K562 (cell line): ENCODE measurements around the gene CLDN34. TPM values are rescaled to one million over a fixed set of nuclear protein-coding genes. Genes with fewer than 3 reads are reported as not detected.

Experiments used
- ATAC-seq: fragments of 200-7000 bp; cut with Tn5 transposase; 3 replicates; pipeline ENCODE4 v1.9.1; 2020; ENCODE audit warnings: moderate library complexity
- BruUV-seq: library from RNA; stranded (reverse); fragments of 400-500 nt; replicated peaks from 2 replicates; lab custom pipeline; 2021; lab: Mats Ljungman, UMichigan
- CTCF ChIA-PET: fragments of 300-600 bp; formaldehyde crosslinking; extraction: SDS; loops from one replicate; lab custom pipeline; 2021; ENCODE audit warnings: low intra/inter-chr PET ratio; lab: Yijun Ruan, JAX
- POLR2A ChIA-PET: fragments of 300-600, 350-650 bp; sonication (Branson Sonifier 250); formaldehyde crosslinking; extraction: SDS; loops from one replicate; lab custom pipeline; 2021; ENCODE audit warnings: antibody characterized with exemption, inconsistent platforms; lab: Yijun Ruan, JAX
- DNase-seq, 4 experiments: peaks; one replicate each; pipeline versions ENCODE4 v3.0.0 to v3.0.0-alpha.2; 2011 to 2018; ENCODE audit warnings: low spot score in 3 of 4, mixed read lengths in 3 of 4; ENCODE audit errors: extremely low read depth in 1 of 4
- FAIRE-seq: peaks from 2 replicates; lab custom pipeline; 2011; peaks lifted over from hg19 to GRCh38; lab: Jason Lieb, UNC
- H2AFZ ChIP-seq: 2 replicates; pipeline ENCODE4 v1.6.0; 2011; ENCODE audit warnings: low read depth, low read length, control low read depth, inconsistent platforms
- H3K27ac ChIP-seq: fragments of 200-600 bp; 3 replicates; pipeline ENCODE4 v1.8.0; 2011; ENCODE audit warnings: low read depth, mild to moderate bottlenecking, control low read depth, inconsistent platforms, low read length, moderate library complexity, mixed read lengths; ENCODE audit errors: extremely low read depth
- H3K27me3 ChIP-seq, 2 experiments: fragments of 300-600 bp in 1 of 2; 2 replicates in 1 of 2; 3 replicates in 1 of 2; pipeline versions ENCODE4 v1.6.0 to v1.8.0; 2011; ENCODE audit warnings: inconsistent platforms in 2 of 2, low read length in 2 of 2, mild to moderate bottlenecking in 1 of 2, mixed read lengths in 1 of 2, moderate library complexity in 1 of 2; ENCODE audit not compliant: control insufficient read depth in 2 of 2, insufficient read depth in 2 of 2
- H3K36me3 ChIP-seq: fragments of 300-600 bp; 3 replicates; pipeline ENCODE4 v1.8.0; 2011; ENCODE audit warnings: mild to moderate bottlenecking, low read length, inconsistent platforms; ENCODE audit not compliant: control insufficient read depth, insufficient read depth
- H3K4me1 ChIP-seq, 2 experiments: fragments of 200-600 bp in 1 of 2; replicated peaks in 1 of 2; 2 replicates in 1 of 2; 3 replicates in 1 of 2; pipeline versions ENCODE4 v1.5.1 to v1.8.0; 2011; ENCODE audit warnings: inconsistent platforms in 2 of 2, low read length in 2 of 2, mild to moderate bottlenecking in 1 of 2, mixed read lengths in 1 of 2, moderate library complexity in 1 of 2; ENCODE audit not compliant: control insufficient read depth in 2 of 2, insufficient read depth in 2 of 2
- H3K4me2 ChIP-seq: 2 replicates; pipeline ENCODE4 v1.6.1; 2011; ENCODE audit warnings: low read length, control low read depth, inconsistent platforms, mixed read lengths; ENCODE audit not compliant: insufficient read depth
- H3K4me3 ChIP-seq: fragments of 200-600 bp; sonication (generic), shearing (Covaris generic); 2 replicates; pipeline ENCODE4 v1.5.1; 2016; ENCODE audit warnings: control low read depth, inconsistent platforms
- H3K79me2 ChIP-seq: fragments of 200-600 bp; 3 replicates; pipeline ENCODE4 v1.8.0; 2011; ENCODE audit warnings: low read length, inconsistent platforms; ENCODE audit not compliant: control insufficient read depth, insufficient read depth
- H3K9ac ChIP-seq, 2 experiments: 2 replicates each; pipeline versions ENCODE4 v1.6.0 to v1.6.1; 2011; ENCODE audit warnings: low read depth in 2 of 2, low read length in 2 of 2, control low read depth in 1 of 2, inconsistent platforms in 1 of 2, mild to moderate bottlenecking in 1 of 2, mixed read lengths in 1 of 2; ENCODE audit not compliant: insufficient read depth in 1 of 2
- H3K9me1 ChIP-seq: one replicate; pipeline ENCODE4 v1.6.0; 2011; ENCODE audit warnings: inconsistent platforms, mild to moderate bottlenecking, low read length, moderate library complexity; ENCODE audit not compliant: control insufficient read depth, insufficient read depth
- H3K9me3 ChIP-seq: replicated peaks from 2 replicates; pipeline ENCODE4 v1.5.1; 2011; ENCODE audit warnings: low read depth, low read length, inconsistent platforms; ENCODE audit not compliant: control insufficient read depth, insufficient read depth
- H4K20me1 ChIP-seq: replicated peaks from 2 replicates; pipeline ENCODE4 v1.6.1; 2011; ENCODE audit warnings: low read length, inconsistent platforms, mixed read lengths; ENCODE audit not compliant: control insufficient read depth, insufficient read depth
- CLOCK ChIP-seq: fragments of 250-450 bp; sonication (Bioruptor Pico); IDR thresholded peaks from 2 replicates; pipeline ENCODE4 v1.4.0; 2020; ENCODE audit warnings: mild to moderate bottlenecking, moderate library complexity, borderline replicate concordance
- GATAD2A ChIP-seq: fragments of 450-650 bp; IDR thresholded peaks from 2 replicates; pipeline ENCODE4 v1.6.1; 2017
- HDAC2 ChIP-seq: fragments of 450-650 bp; IDR thresholded peaks from 2 replicates; pipeline ENCODE4 v1.6.1; 2016; ENCODE audit warnings: mild to moderate bottlenecking
- MCM3 ChIP-seq: fragments of 450-650 bp; IDR thresholded peaks from 2 replicates; pipeline ENCODE4 v1.6.1; 2016
- MLLT1 ChIP-seq, 2 experiments: fragments of 450-650 bp; IDR thresholded peaks; 2 replicates each; pipeline ENCODE4 v1.6.1; 2016
- NCOA6 ChIP-seq: fragments of 450-650 bp; IDR thresholded peaks from 2 replicates; pipeline ENCODE4 v1.6.1; 2017; ENCODE audit warnings: mild to moderate bottlenecking
- USF1 ChIP-seq: sonication (generic); formaldehyde crosslinking; IDR thresholded peaks from 2 replicates; pipeline ENCODE4 v1.9.0; 2022; ENCODE audit warnings: mild to moderate bottlenecking, missing genetic modification reagents
- WGBS: fragments of 100-300 bp; shearing (Covaris generic); methylation state at CpG from one replicate; pipeline ENCODE4 v1.1.6; 2016; ENCODE audit warnings: low coverage, mixed read lengths; ENCODE audit not compliant: insufficient coverage; ENCODE audit errors: missing lambda C conversion rate; 5-methylcytosine and 5-hydroxymethylcytosine counted together
- in situ Hi-C: fragments of 300-500 bp; cut with MboI; formaldehyde crosslinking; loops from 4 replicates; pipeline ENCODE4 v1.15.0; 2018; ENCODE audit warnings: inconsistent platforms, mixed read lengths
- intact Hi-C: fragments of 100-400 bp; cut with micrococcal nuclease; formaldehyde crosslinking; loops from 2 replicates; pipeline ENCODE4 v1.14.2; 2022
- polyA plus RNA-seq, 8 experiments: library from polyadenylated mRNA; depleted of rRNA in 4 of 8; stranded (reverse) in 5 of 8; unstranded in 3 of 8; fragments of >200 nt; fragmentation: Nextera tagmentation in 2 of 8; fragmentation: Illumina TruSeq in 1 of 8; extraction: Ambion mirVana in 2 of 8; extraction: Trizol in 1 of 8; gene quantifications; 2 replicates each; pipeline versions ENCODE4 v1.2.1 to v1.2.3, GENCODE V29; 2011 to 2014; ENCODE audit warnings: inconsistent platforms in 1 of 8, missing spikeins in 1 of 8
- total RNA-seq, 7 experiments: library from RNA; depleted of rRNA in 6 of 7; stranded (reverse); fragments of >200 nt in 6 of 7; fragmentation: Illumina TruSeq in 2 of 7; extraction: Trizol in 2 of 7; gene quantifications; 2 replicates each; pipeline versions ENCODE4 v1.2.1 to v1.2.3, GENCODE V29; 2011 to 2021; ENCODE audit warnings: low replicate concordance in 1 of 7

CLDN34 gene
- total and polyA plus RNA-seq, 9 of the 15 experiments (the other 6 are each of a cell fraction or from before 2014, with no cell fraction given), result not detected

GRCh38 chrX:9958183-9958582 is 9.0 kb upstream of the CLDN34 start:
- DNase-seq, result no peak
- H3K27ac ChIP-seq, result no peak overlapping the region
- POLR2A ChIA-PET, result no interaction called here
- no peak for ATAC-seq
- no TSS peak for BruUV-seq
- no peaks in the 10 kb centered on the region for H3K9me3 ChIP-seq
- TF ChIP-seq USF1 (CRISPR knock-in tag), result no peak
- no peak for TF ChIP-seq NCOA6
- no peak for TF ChIP-seq GATAD2A
- no peak for TF ChIP-seq MCM3
- no peak for TF ChIP-seq HDAC2
- no peak for TF ChIP-seq MLLT1 (IDR thresholded peaks at IDR 0.05)
- no peak for TF ChIP-seq CLOCK (CRISPR knock-in tag)
- H3K4me3 ChIP-seq, result no peak overlapping the region
- H3K36me3 ChIP-seq, result no peaks in the 10 kb centered on the region
- H3K79me2 ChIP-seq, result no peaks in the 10 kb centered on the region
- H3K9me1 ChIP-seq, result no peaks in the 10 kb centered on the region
- intact Hi-C loops, result no loop called here
- H3K4me2 ChIP-seq, result no peak overlapping the region
- no peak overlapping the region for H3K9ac ChIP-seq
- H4K20me1 ChIP-seq, result no peaks in the 10 kb centered on the region
- in situ Hi-C loops, result no loop called here
- WGBS, result 6% methylated on average over 4 of the region's 5 CpGs
- FAIRE-seq, result no peak
- CTCF ChIA-PET, result no interaction called here
- H2AFZ ChIP-seq, result no peak overlapping the region
- H3K4me1 ChIP-seq, result no peaks in the 10 kb centered on the region
- peaks cover 3 to 6% of the 10 kb centered on the region in 2 experiments; a peak in 2 of 5 replicates for H3K27me3 ChIP-seq
